Measurements from ENCODE around the gene MRPL33. TPM values are rescaled to one million over a fixed set of nuclear protein-coding genes. Genes with fewer than 3 reads are reported as not detected.

MRPL33 gene
- total RNA-seq (100 to 1,000 TPM; 142 to 175 TPM), polyA plus RNA-seq (ENCODE audit: insufficient read depth, low read depth, low replicate concordance) (204 TPM)
- long read RNA-seq, donor 1, partial matches to known transcripts: 14 of 125 reads
- long read RNA-seq, donor 1, other reads (novel, unspliced or antisense): 111 of 125 reads
- long read RNA-seq, donor 2, partial matches to known transcripts: 20 of 117 reads
- long read RNA-seq, donor 2, other reads (novel, unspliced or antisense): 97 of 117 reads

DNA sequence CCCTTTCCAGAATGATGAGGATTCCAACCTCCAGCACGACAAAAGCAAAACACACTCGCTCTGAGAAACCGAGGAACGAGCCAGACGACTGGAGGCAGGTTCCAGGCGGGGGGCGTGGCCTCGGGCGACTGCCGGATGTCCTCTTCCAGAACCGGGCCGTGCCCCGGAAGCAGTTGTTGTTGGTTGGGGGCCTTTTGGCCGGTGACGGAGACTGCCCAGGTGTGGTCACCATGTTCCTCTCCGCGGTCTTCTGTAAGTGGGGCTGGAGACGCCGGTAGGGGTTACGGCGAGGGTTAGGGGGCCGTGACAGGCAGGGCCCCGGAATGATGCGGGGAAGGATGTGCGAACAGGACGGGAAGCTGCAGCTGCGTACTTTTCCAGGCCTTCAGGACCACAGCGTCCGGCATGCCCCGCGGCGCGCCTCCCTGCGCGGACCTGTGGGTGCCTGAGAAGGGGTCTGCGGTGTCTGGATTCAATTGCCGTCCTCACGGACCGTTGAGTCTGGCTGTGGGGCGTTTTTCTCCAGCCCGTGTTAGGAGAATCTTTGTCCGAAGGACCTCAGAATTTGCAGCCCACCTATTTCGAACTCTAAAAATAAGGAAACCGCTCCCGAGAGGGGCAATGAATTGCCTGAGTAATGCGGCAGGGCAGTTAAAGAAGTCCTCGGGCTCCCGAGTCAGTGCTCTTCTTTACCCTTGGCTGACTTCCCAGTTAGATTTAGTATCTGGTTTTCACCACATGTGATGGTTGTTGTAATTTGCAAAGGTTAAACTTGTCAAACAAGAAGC, at the start of gene MRPL33:
Gene MRPL33, plus strand, starts transcription at position 172 of the 788 bp plus-strand sequence. Its CDS starts 59 bp downstream, at position 231.
- Histone ChIP-seq H3K4me3 (peak within 1 kb of the TSS; percentile 88 to 92), H3K36me3 (ENCODE audit: low read depth, missing control alignments) (no peaks in the 10 kb centered on the region), H3K9me3 (no peaks in the 10 kb centered on the region), H3K27ac (peak within 1 kb of the TSS; percentile 93 to 96), H3K27me3 (no peaks in the 10 kb centered on the region), H3K4me1 (peaks cover 36% of the 10 kb centered on the region)
- intact Hi-C loops (cut with DNase I; ENCODE audit: low total_unique reads): no loop called here
- DNase-seq: peak; percentile 97
- WGBS, 2 donors: 0% methylated on average over 32 to 48 of the region's 48 CpGs
- no peak for TF ChIP-seq POLR2A (IDR thresholded peaks at IDR 0.05)
- TF ChIP-seq, protein P1, sequence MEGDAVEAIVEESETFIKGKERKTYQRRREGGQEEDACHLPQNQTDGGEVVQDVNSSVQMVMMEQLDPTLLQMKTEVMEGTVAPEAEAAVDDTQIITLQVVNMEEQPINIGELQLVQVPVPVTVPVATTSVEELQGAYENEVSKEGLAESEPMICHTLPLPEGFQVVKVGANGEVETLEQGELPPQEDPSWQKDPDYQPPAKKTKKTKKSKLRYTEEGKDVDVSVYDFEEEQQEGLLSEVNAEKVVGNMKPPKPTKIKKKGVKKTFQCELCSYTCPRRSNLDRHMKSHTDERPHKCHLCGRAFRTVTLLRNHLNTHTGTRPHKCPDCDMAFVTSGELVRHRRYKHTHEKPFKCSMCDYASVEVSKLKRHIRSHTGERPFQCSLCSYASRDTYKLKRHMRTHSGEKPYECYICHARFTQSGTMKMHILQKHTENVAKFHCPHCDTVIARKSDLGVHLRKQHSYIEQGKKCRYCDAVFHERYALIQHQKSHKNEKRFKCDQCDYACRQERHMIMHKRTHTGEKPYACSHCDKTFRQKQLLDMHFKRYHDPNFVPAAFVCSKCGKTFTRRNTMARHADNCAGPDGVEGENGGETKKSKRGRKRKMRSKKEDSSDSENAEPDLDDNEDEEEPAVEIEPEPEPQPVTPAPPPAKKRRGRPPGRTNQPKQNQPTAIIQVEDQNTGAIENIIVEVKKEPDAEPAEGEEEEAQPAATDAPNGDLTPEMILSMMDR (IDR thresholded peaks at IDR 0.05): no peak

DNA sequence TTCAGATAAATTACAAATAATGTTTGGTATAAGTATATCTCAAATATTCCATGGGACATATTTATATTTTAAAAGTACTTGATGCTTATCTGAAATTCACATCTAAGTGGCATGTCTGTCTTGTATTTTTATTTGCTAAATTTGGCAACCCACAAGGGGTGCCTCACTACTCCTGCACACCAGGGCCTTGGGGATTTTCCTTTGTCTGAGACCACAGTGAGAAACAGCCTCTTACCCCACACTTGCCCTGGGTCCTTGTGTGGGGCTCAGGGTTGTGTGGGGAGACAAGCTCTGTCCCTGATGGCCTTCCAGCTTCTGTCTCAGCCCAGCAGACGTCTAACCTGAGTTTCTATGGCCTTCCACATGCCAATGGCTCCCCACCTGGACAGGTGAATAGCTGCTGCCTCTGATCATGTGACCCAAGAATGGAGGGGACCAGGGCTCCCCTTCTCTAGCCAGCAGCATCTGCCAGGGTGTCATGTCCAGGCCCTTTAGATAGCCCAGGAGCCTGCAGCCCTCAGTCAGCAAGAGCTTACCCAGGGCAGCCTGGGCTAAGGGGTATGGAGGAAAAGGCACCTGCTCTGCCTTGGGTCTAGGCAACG, 49.5 kb upstream of the MRPL33 start:
- no peak for DNase-seq
- Histone ChIP-seq H3K4me3 (no peak overlapping the region), H3K4me1 (peaks cover 27% of the 10 kb centered on the region), H3K9me3 (no peaks in the 10 kb centered on the region), H3K36me3 (ENCODE audit: low read depth, missing control alignments) (no peaks in the 10 kb centered on the region), H3K27ac (peak overlapping the region in 1 of 2 donors; percentile 31), H3K27me3 (no peaks in the 10 kb centered on the region)
- WGBS, 2 donors: 73 to 85% methylated on average over 2 of the region's 2 CpGs
- TF ChIP-seq, protein P1 (IDR thresholded peaks at IDR 0.05): no peak
- TF ChIP-seq POLR2A (IDR thresholded peaks at IDR 0.05): no peak
- intact Hi-C loops (cut with DNase I; ENCODE audit: low total_unique reads): no loop called here

DNA sequence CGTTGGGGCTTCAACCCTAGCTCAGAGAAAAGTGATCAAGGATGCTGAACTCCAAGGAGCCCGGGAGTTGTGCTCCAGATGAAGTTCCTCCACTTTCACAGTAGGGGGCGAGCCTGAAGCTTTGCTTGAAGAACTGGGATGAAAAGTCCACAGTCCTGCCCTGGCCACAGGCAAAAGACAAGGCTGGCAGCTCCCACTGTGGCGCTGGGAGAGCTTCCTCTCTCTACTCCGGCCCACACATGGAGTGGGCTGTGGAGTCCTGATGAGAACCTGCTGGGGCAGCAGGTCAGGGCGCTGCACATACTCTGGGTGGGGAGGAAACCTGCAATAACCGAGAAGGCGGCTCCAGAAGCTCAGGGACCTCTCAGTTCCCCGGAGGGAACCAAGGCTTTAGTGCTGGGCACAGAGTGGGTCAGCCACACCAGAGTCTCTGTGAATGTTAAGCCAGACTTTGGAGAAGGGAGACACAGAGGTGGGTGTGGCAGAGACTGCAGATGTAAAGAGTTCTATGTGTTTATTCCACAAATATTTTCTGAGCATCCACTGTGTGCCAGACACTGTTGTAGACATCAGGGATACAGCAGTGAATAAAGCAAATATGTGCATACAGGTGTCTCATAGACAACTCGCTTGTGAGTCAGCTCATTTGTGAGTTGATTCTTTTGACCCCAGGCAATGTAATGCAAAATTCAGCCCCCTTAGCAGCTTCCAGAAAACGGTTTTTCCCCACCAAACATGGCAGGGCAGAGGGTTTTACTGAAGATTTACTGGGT, 48.0 kb upstream of the MRPL33 start:
- intact Hi-C loops (cut with DNase I; ENCODE audit: low total_unique reads): no loop called here
- TF ChIP-seq, protein P1 (IDR thresholded peaks at IDR 0.05): peak; percentile 75 to 86 (median 82)
- no peak for TF ChIP-seq POLR2A (IDR thresholded peaks at IDR 0.05)
- H3K4me1 ChIP-seq: peaks cover 27% of the 10 kb centered on the region
- peak; percentile 89 for DNase-seq
- 37 to 38% methylated on average over 7 to 11 of the region's 11 CpGs for WGBS, 2 donors
- no peak overlapping the region for H3K4me3 ChIP-seq
- no peaks in the 10 kb centered on the region for H3K9me3 ChIP-seq
- no peaks in the 10 kb centered on the region for H3K36me3 ChIP-seq (ENCODE audit: low read depth, missing control alignments)
- no peaks in the 10 kb centered on the region for H3K27me3 ChIP-seq
- H3K27ac ChIP-seq: peak overlapping the region; percentile 82 to 93

DNA sequence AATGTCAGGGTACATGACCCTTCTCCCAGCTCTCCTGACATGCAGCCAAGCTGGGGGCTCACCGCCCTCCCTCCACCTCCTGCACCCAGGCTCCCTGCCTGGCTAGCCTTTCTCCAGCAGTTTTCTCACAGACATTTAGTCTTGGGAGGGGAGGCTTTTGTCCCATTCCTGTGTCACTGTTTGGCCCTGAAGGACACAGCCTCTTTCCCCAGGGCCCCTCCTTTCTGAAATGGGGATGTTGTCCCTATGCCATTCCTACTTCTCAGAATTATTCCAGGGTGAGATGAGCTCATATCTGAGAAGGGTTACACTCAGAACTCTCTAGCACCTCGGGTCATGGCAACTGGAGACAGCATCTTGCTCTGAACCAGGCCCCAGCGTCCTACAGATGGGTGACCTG, 47.3 kb upstream of the MRPL33 start:
- Histone ChIP-seq H3K4me3 (no peak overlapping the region), H3K9me3 (no peaks in the 10 kb centered on the region), H3K36me3 (ENCODE audit: low read depth, missing control alignments) (no peaks in the 10 kb centered on the region), H3K27me3 (no peaks in the 10 kb centered on the region), H3K27ac (peak overlapping the region; percentile 82 to 93), H3K4me1 (peaks cover 27% of the 10 kb centered on the region)
- intact Hi-C loops (cut with DNase I; ENCODE audit: low total_unique reads): no loop called here
- WGBS, 2 donors: 60 to 61% methylated on average over 3 of the region's 3 CpGs
- no peak for TF ChIP-seq POLR2A (IDR thresholded peaks at IDR 0.05)
- TF ChIP-seq, protein P1 (IDR thresholded peaks at IDR 0.05): no peak
- DNase-seq: no peak
